ENCODE measurements around the gene ISLR.

- TF ChIP-seq HDAC2 (IDR thresholded peaks at IDR 0.05; ENCODE audit: borderline replicate concordance in 1 of 2, low read depth in 2 of 2, low read length in 2 of 2), result peak in 1 of 2 experiments; percentile 100; a peak in 2 of 4 replicates
- TF ChIP-seq ASH2L (IDR thresholded peaks at IDR 0.05; ENCODE audit: low read length), result peak; percentile 13
- TF ChIP-seq, protein P1, sequence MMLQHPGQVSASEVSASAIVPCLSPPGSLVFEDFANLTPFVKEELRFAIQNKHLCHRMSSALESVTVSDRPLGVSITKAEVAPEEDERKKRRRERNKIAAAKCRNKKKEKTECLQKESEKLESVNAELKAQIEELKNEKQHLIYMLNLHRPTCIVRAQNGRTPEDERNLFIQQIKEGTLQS (IDR thresholded peaks at IDR 0.05; ENCODE audit: insufficient read depth, low read depth, low read length), result no peak
- no peak for TF ChIP-seq BCL11A (IDR thresholded peaks at IDR 0.05; ENCODE audit: low read depth in 2 of 2, low read length in 2 of 2)
- no peak for TF ChIP-seq POLR2A (IDR thresholded peaks at IDR 0.05; ENCODE audit: control extremely low read depth in 1 of 2, low read depth in 2 of 2, low read length in 2 of 2)
- TF ChIP-seq SAP30 (IDR thresholded peaks at IDR 0.05; ENCODE audit: insufficient read depth, insufficient replicate concordance, low read length), result no peak
- no peak for TF ChIP-seq EZH2 (IDR thresholded peaks at IDR 0.05; ENCODE audit: low read depth, low read length, severe bottlenecking)
- no peak for TF ChIP-seq RNF2 (IDR thresholded peaks at IDR 0.05; ENCODE audit: borderline replicate concordance, low read depth, low read length, missing control alignments, poor library complexity, severe bottlenecking)
- TF ChIP-seq RXRA (IDR thresholded peaks at IDR 0.05; ENCODE audit: insufficient read depth, low read depth, low read length), result no peak
- 0 out of 2 replicates have a peak, but pooled peaks have one; percentile 2 for TF ChIP-seq YY1 (IDR thresholded peaks at IDR 0.05; ENCODE audit: low read depth, low read length)
- TF ChIP-seq, protein P2, sequence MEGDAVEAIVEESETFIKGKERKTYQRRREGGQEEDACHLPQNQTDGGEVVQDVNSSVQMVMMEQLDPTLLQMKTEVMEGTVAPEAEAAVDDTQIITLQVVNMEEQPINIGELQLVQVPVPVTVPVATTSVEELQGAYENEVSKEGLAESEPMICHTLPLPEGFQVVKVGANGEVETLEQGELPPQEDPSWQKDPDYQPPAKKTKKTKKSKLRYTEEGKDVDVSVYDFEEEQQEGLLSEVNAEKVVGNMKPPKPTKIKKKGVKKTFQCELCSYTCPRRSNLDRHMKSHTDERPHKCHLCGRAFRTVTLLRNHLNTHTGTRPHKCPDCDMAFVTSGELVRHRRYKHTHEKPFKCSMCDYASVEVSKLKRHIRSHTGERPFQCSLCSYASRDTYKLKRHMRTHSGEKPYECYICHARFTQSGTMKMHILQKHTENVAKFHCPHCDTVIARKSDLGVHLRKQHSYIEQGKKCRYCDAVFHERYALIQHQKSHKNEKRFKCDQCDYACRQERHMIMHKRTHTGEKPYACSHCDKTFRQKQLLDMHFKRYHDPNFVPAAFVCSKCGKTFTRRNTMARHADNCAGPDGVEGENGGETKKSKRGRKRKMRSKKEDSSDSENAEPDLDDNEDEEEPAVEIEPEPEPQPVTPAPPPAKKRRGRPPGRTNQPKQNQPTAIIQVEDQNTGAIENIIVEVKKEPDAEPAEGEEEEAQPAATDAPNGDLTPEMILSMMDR (IDR thresholded peaks at IDR 0.05; ENCODE audit: control extremely low read depth in 1 of 3, insufficient read depth in 1 of 3, low read depth in 1 of 3, low read length in 3 of 3), result no peak
- no peak for TF ChIP-seq EP300 (IDR thresholded peaks at IDR 0.05; ENCODE audit: borderline replicate concordance in 1 of 2, low read depth in 2 of 2, low read length in 2 of 2)
- TF ChIP-seq CBX5 (IDR thresholded peaks at IDR 0.05; ENCODE audit: low read depth, low read length), result no peak
These were observed 41.0 kb downstream of the ISLR start for GRCh38 chr15:74214324-74215021.

Measured in H1 (cell line).